GM12878 (cell line): ENCODE results near the gene TRERF1. TPM values are rescaled to one million over a fixed set of nuclear protein-coding genes. Genes with fewer than 3 reads are reported as not detected.

Experiments
- ATAC-seq: fragments of 200-7000 bp; cut with Tn5 transposase; 3 replicates; pipeline ENCODE4 v1.9.1; 2020; ENCODE audit warnings: mild to moderate bottlenecking, moderate library complexity
- BruUV-seq: library from RNA; stranded (reverse); fragments of 400-500 nt; replicated peaks from 2 replicates; lab custom pipeline; 2021; lab: Mats Ljungman, UMichigan
- CTCF ChIA-PET: fragments of 300-600 bp; sonication (Branson Sonifier 250); formaldehyde crosslinking; extraction: SDS; loops from one replicate; lab custom pipeline; 2021; ENCODE audit warnings: inconsistent platforms; lab: Yijun Ruan, JAX
- POLR2A ChIA-PET: fragments of 350-600 bp; formaldehyde crosslinking; extraction: SDS; loops from one replicate; lab custom pipeline; 2021; ENCODE audit warnings: inconsistent platforms; lab: Charles Lee
- RAD21 ChIA-PET: fragments of 300-600 bp; sonication (Branson Sonifier 250); formaldehyde crosslinking; loops from one replicate; lab custom pipeline; 2023; ENCODE audit warnings: antibody characterized with exemption; ENCODE audit not compliant: unreplicated experiment; lab: Charles Lee
- SMC1A ChIA-PET: fragments of 300-600 bp; sonication (Branson Sonifier 250); formaldehyde crosslinking; loops from one replicate; lab custom pipeline; 2023; ENCODE audit not compliant: unreplicated experiment, uncharacterized antibody; lab: Charles Lee
- DNase-seq: peaks from one replicate; pipeline ENCODE4 v3.0.0-alpha.2; 2011; ENCODE audit warnings: low read depth, low spot score
- FAIRE-seq: peaks from 3 replicates; lab custom pipeline; 2011; peaks lifted over from hg19 to GRCh38; lab: Jason Lieb, UNC
- H2AFZ ChIP-seq: 2 replicates; pipeline ENCODE4 v1.6.0; 2011; ENCODE audit warnings: low read depth, low read length, control low read depth; ENCODE audit not compliant: control insufficient read depth
- H3K27ac ChIP-seq: 2 replicates; pipeline ENCODE4 v1.5.1; 2011; ENCODE audit warnings: control low read depth; ENCODE audit not compliant: control insufficient read depth, insufficient read depth
- H3K27me3 ChIP-seq, 2 experiments: replicated peaks in 1 of 2; 2 replicates each; pipeline versions ENCODE4 v1.6.0 to v1.6.1; 2011; ENCODE audit warnings: low read length in 1 of 2; ENCODE audit not compliant: control insufficient read depth in 2 of 2, insufficient read depth in 2 of 2
- H3K36me3 ChIP-seq, 2 experiments: 2 replicates each; pipeline ENCODE4 v1.5.1; 2011; ENCODE audit warnings: low read length in 1 of 2; ENCODE audit not compliant: control insufficient read depth in 2 of 2, insufficient read depth in 2 of 2
- H3K4me1 ChIP-seq: 2 replicates; pipeline ENCODE4 v1.6.1; 2011; ENCODE audit warnings: mild to moderate bottlenecking, low read length, moderate library complexity, mixed read lengths; ENCODE audit not compliant: control insufficient read depth, insufficient read depth
- H3K4me2 ChIP-seq: 2 replicates; pipeline ENCODE4 v1.6.0; 2011; ENCODE audit warnings: control low read depth; ENCODE audit not compliant: control insufficient read depth, insufficient read depth
- H3K4me3 ChIP-seq: fragments of 200-600 bp; sonication (generic); 2 replicates; pipeline ENCODE4 v1.5.1; 2016
- H3K79me2 ChIP-seq: 2 replicates; pipeline ENCODE4 v1.6.0; 2011; ENCODE audit warnings: low read length; ENCODE audit not compliant: control insufficient read depth, insufficient read depth
- H3K9ac ChIP-seq: 2 replicates; pipeline ENCODE4 v1.8.0; 2011; ENCODE audit warnings: low read length, control low read depth, mixed read lengths; ENCODE audit not compliant: control insufficient read depth, insufficient read depth
- H3K9me3 ChIP-seq: replicated peaks from 3 replicates; pipeline ENCODE4 v1.5.1; 2011; ENCODE audit warnings: mild to moderate bottlenecking, low read length; ENCODE audit not compliant: control insufficient read depth, insufficient read depth
- H4K20me1 ChIP-seq: 2 replicates; pipeline ENCODE4 v1.6.0; 2011; ENCODE audit not compliant: control insufficient read depth, insufficient read depth
- ATF2 ChIP-seq: IDR thresholded peaks from 2 replicates; pipeline ENCODE4 v1.6.1; 2012; ENCODE audit warnings: low read length, inconsistent platforms
- BHLHE40 ChIP-seq, 2 experiments: fragments of 450-650 bp in 1 of 2; IDR thresholded peaks; 2 replicates each; pipeline ENCODE4 v1.6.1; 2011 to 2017; ENCODE audit warnings: low read depth in 2 of 2, borderline replicate concordance in 1 of 2, improper control_type of control experiment in 1 of 2, low read length in 1 of 2, mild to moderate bottlenecking in 1 of 2
- E4F1 ChIP-seq: fragments of 450-650 bp; IDR thresholded peaks from 2 replicates; pipeline ENCODE4 v1.6.1; 2018; ENCODE audit warnings: borderline replicate concordance, mild to moderate bottlenecking; ENCODE audit not compliant: partially characterized antibody
- IRF5 ChIP-seq: fragments of 450-650 bp; IDR thresholded peaks from 2 replicates; pipeline ENCODE4 v1.6.1; 2017; ENCODE audit warnings: borderline replicate concordance
- MEF2A ChIP-seq: IDR thresholded peaks from 2 replicates; pipeline ENCODE4 v1.6.1; 2011; ENCODE audit warnings: low read depth, mild to moderate bottlenecking, low read length, moderate library complexity; ENCODE audit not compliant: insufficient read depth
- MEF2B ChIP-seq: fragments of 450-650 bp; IDR thresholded peaks from 2 replicates; pipeline ENCODE4 v1.6.1; 2018; ENCODE audit warnings: mild to moderate bottlenecking, moderate library complexity; ENCODE audit not compliant: partially characterized antibody, poor library complexity, severe bottlenecking
- NR2C2 ChIP-seq: IDR thresholded peaks from 2 replicates; pipeline ENCODE4 v1.6.1; 2011; ENCODE audit warnings: borderline replicate concordance, low read depth; ENCODE audit not compliant: control insufficient read depth, insufficient read length
- RELB ChIP-seq: fragments of 450-650 bp; IDR thresholded peaks from 2 replicates; pipeline ENCODE4 v1.6.1; 2017; ENCODE audit warnings: low read depth, mild to moderate bottlenecking, moderate library complexity
- SPI1 ChIP-seq: IDR thresholded peaks from 2 replicates; pipeline ENCODE4 v1.6.1; 2011; ENCODE audit warnings: low read depth, mild to moderate bottlenecking, low read length, moderate library complexity, borderline replicate concordance; ENCODE audit not compliant: insufficient read depth
- ZBED1 ChIP-seq: IDR thresholded peaks from 2 replicates; pipeline ENCODE4 v1.6.1; 2016; ENCODE audit warnings: borderline replicate concordance
- ZBTB33 ChIP-seq: fragments of 450-650 bp; IDR thresholded peaks from 2 replicates; pipeline ENCODE4 v1.6.1; 2017; ENCODE audit warnings: mild to moderate bottlenecking
- WGBS: methylation state at CpG from one replicate; pipeline ENCODE4 v1.1.6; 2016; ENCODE audit warnings: low lambda C conversion rate; ENCODE audit not compliant: insufficient replicate concordance, insufficient coverage; ENCODE audit errors: missing lambda C conversion rate; 5-methylcytosine and 5-hydroxymethylcytosine counted together
- in situ Hi-C: fragments of 300-500 bp; cut with MboI; formaldehyde crosslinking; loops from 9 replicates; pipeline ENCODE4 v1.14.3; 2018; ENCODE audit warnings: mixed read lengths
- intact Hi-C: fragments of 100-400 bp; cut with micrococcal nuclease; formaldehyde crosslinking; loops from one replicate; pipeline ENCODE4 v1.14.2; 2022; ENCODE audit not compliant: unreplicated experiment
- polyA plus RNA-seq, 11 experiments: library from polyadenylated mRNA; depleted of rRNA in 4 of 11; unstranded in 6 of 11; stranded (reverse) in 5 of 11; fragments of >200 nt; fragmentation: Nextera tagmentation in 4 of 11; fragmentation: Illumina TruSeq in 1 of 11; extraction: Ambion mirVana in 4 of 11; extraction: Trizol in 1 of 11; gene quantifications; 1 replicate in 1 of 11; 2 replicates in 10 of 11; pipeline versions ENCODE4 v1.2.1 to v1.2.3, GENCODE V29; 2011 to 2016; ENCODE audit warnings: inconsistent platforms in 2 of 11, missing spikeins in 2 of 11, low read depth in 1 of 11
- total RNA-seq, 4 experiments: library from RNA; depleted of rRNA in 3 of 4; stranded (reverse); fragments of >200 nt in 3 of 4; fragmentation: Illumina TruSeq in 1 of 4; extraction: Trizol in 1 of 4; gene quantifications; 2 replicates each; pipeline versions ENCODE4 v1.2.1 to v1.2.3, GENCODE V29; 2013 to 2021

Gene TRERF1
- total and polyA plus RNA-seq, 10 of the 15 experiments (the other 5 are each of a cell fraction or from before 2014, with no cell fraction given), result 2.2 to 19.4 (median 7.2) TPM

- DNase-seq (no peak), ATAC-seq (no peak), FAIRE-seq (no peak)
- H3K4me2 ChIP-seq, result peak overlapping the region; percentile 77
- in situ Hi-C loops, result loop anchor here (5.0 kb wide), 1 partner anchor 51 kb away; no protein-coding TSS in a partner anchor
- ChIA-PET POLR2A (interaction anchor here (0.8 to 1.8 kb wide), 3 partner anchors 16 to 26 kb away, joined by 3 to 5 read pairs (median 4); no protein-coding TSS in a partner anchor), CTCF (interaction anchor here (1.0 to 2.5 kb wide), 2 partner anchors 34 to 121 kb away, joined by 4 to 15 read pairs; no protein-coding TSS in a partner anchor), RAD21 (no interaction called here), SMC1A (interaction anchor here (1.2 to 3.6 kb wide), 3 partner anchors 22 to 36 kb away, joined by 3 to 25 read pairs (median 3); no protein-coding TSS in a partner anchor)
- WGBS, result 28% methylated on average over 2 of the region's 2 CpGs
- peak overlapping the region; percentile 6; the same call in 1 of the 2 replicates for H3K27ac ChIP-seq
- H2AFZ ChIP-seq, result no peak overlapping the region
- H4K20me1 ChIP-seq, result no peaks in the 10 kb centered on the region
- no TSS peak for BruUV-seq
- H3K9me3 ChIP-seq, result no peaks in the 10 kb centered on the region
- no peak overlapping the region for H3K9ac ChIP-seq
- intact Hi-C loops, result no loop called here
- peak overlapping the region; percentile 2; the same call in 1 of the 2 replicates for H3K4me3 ChIP-seq
- no peaks in the 10 kb centered on the region for H3K36me3 ChIP-seq
- H3K27me3 ChIP-seq, result no peaks in the 10 kb centered on the region
- H3K4me1 ChIP-seq, result peaks cover 66% of the 10 kb centered on the region
- H3K79me2 ChIP-seq, result peaks cover 15% of the 10 kb centered on the region
- no peak for TF ChIP-seq RELB
- no peak for TF ChIP-seq ZBED1
- no peak for TF ChIP-seq E4F1
- no peak for TF ChIP-seq SPI1
- TF ChIP-seq IRF5, result no peak
- no peak for TF ChIP-seq BHLHE40 (IDR thresholded peaks at IDR 0.05; ENCODE audit: borderline replicate concordance in 1 of 2, low read depth in 2 of 2, low read length in 1 of 2)
- peak; percentile 68 for TF ChIP-seq MEF2A
- no peak for TF ChIP-seq ATF2
- TF ChIP-seq MEF2B, result peak; percentile 17
- no peak for TF ChIP-seq ZBTB33
- no peak for TF ChIP-seq NR2C2
Observed at GRCh38 chr6:42426191-42426590, 25.5 kb downstream of the TRERF1 start.
